Measurements from ENCODE around the gene PGF. TPM values are rescaled to one million over a fixed set of nuclear protein-coding genes. Genes with fewer than 3 reads are reported as not detected.

The PGF gene
- total and polyA plus RNA-seq, 4 donors = 0.61 to 4.5 (median 1.8) TPM

- 44% methylated on average over 6 of the region's 6 CpGs for WGBS
- H3K9me3 ChIP-seq (ENCODE audit: control insufficient read depth in 4 of 4, low read length in 3 of 4) = no peaks in the 10 kb centered on the region
- peaks cover 0 to 10% (median 3%) of the 10 kb centered on the region in 4 donors for H3K4me1 ChIP-seq (ENCODE audit: control insufficient read depth in 4 of 4, insufficient read depth in 4 of 4, low read length in 3 of 4)
- H3K9ac ChIP-seq (ENCODE audit: low read depth in 1 of 2, low read length in 2 of 2) = no peak overlapping the region
- H3K27ac ChIP-seq (ENCODE audit: low read depth in 1 of 2, low read length in 2 of 2) = no peak overlapping the region
- DNase-seq (ENCODE audit: low spot score) = no peak
- TF ChIP-seq MAX (IDR thresholded peaks at IDR 0.05) = no peak
- no peak for TF ChIP-seq ATF3 (IDR thresholded peaks at IDR 0.05)
- TF ChIP-seq EGR1 (IDR thresholded peaks at IDR 0.05; ENCODE audit: low read depth in 2 of 2) = no peak
- no peak for TF ChIP-seq TAF1 (conservative IDR thresholded peaks at IDR 0.05)
- TF ChIP-seq NR2F2 (IDR thresholded peaks at IDR 0.05) = no peak
- TF ChIP-seq JUND (IDR thresholded peaks at IDR 0.05) = no peak
- no peak for TF ChIP-seq GABPA (IDR thresholded peaks at IDR 0.05 in 1 of 2, conservative IDR thresholded peaks at IDR 0.05 in 1 of 2)
- TF ChIP-seq ZBTB33 (IDR thresholded peaks at IDR 0.05) = no peak
- no peak for TF ChIP-seq FOXA2 (IDR thresholded peaks at IDR 0.05)
- no peak for TF ChIP-seq RXRA (IDR thresholded peaks at IDR 0.05)
- TF ChIP-seq HNF4G (IDR thresholded peaks at IDR 0.05) = no peak
- no peak for TF ChIP-seq RAD21 (IDR thresholded peaks at IDR 0.05)
- peaks cover 0 to 2% (median 0%) of the 10 kb centered on the region in 4 donors for H3K27me3 ChIP-seq (ENCODE audit: control insufficient read depth in 4 of 4, insufficient read depth in 4 of 4, low read length in 3 of 4)
- H3K36me3 ChIP-seq (ENCODE audit: control insufficient read depth in 4 of 4, insufficient read depth in 3 of 4, low read depth in 1 of 4, low read length in 3 of 4) = no peaks in the 10 kb centered on the region
- no peak overlapping the region for H3K4me3 ChIP-seq (ENCODE audit: low read depth in 1 of 3, low read length in 3 of 3)
Observed at GRCh38 chr14:74927225-74927624, 28.2 kb downstream of the PGF start.

GRCh38 chr14:74924061-74924460, 31.3 kb downstream of the PGF start:
- Histone ChIP-seq H3K27me3 (ENCODE audit: control insufficient read depth in 4 of 4, insufficient read depth in 4 of 4, low read length in 3 of 4) (peaks cover 0 to 2% (median 0%) of the 10 kb centered on the region in 4 donors), H3K36me3 (ENCODE audit: control insufficient read depth in 4 of 4, insufficient read depth in 3 of 4, low read depth in 1 of 4, low read length in 3 of 4) (no peaks in the 10 kb centered on the region), H3K4me3 (ENCODE audit: low read depth in 1 of 3, low read length in 3 of 3) (no peak overlapping the region), H3K9ac (ENCODE audit: low read depth in 1 of 2, low read length in 2 of 2) (no peak overlapping the region), H3K27ac (ENCODE audit: low read depth in 1 of 2, low read length in 2 of 2) (no peak overlapping the region), H3K9me3 (ENCODE audit: control insufficient read depth in 4 of 4, low read length in 3 of 4) (no peaks in the 10 kb centered on the region), H3K4me1 (ENCODE audit: control insufficient read depth in 4 of 4, insufficient read depth in 4 of 4, low read length in 3 of 4) (peaks cover 0 to 11% (median 3%) of the 10 kb centered on the region in 4 donors)
- WGBS = 91% methylated on average over 11 of the region's 11 CpGs
- no peak for TF ChIP-seq RAD21 (IDR thresholded peaks at IDR 0.05)
- TF ChIP-seq GABPA (IDR thresholded peaks at IDR 0.05 in 1 of 2, conservative IDR thresholded peaks at IDR 0.05 in 1 of 2) = no peak
- TF ChIP-seq HNF4A (conservative IDR thresholded peaks at IDR 0.05) = no peak
- TF ChIP-seq YY1 (IDR thresholded peaks at IDR 0.05) = no peak
- TF ChIP-seq SP1 (IDR thresholded peaks at IDR 0.05) = no peak
- TF ChIP-seq JUND (IDR thresholded peaks at IDR 0.05) = no peak
- no peak for TF ChIP-seq FOXA2 (IDR thresholded peaks at IDR 0.05)
- no peak for TF ChIP-seq RXRA (IDR thresholded peaks at IDR 0.05)
- no peak for TF ChIP-seq TAF1 (conservative IDR thresholded peaks at IDR 0.05)
- TF ChIP-seq FOXA1 (IDR thresholded peaks at IDR 0.05) = no peak
- TF ChIP-seq ATF3 (IDR thresholded peaks at IDR 0.05) = no peak
- TF ChIP-seq ZBTB33 (IDR thresholded peaks at IDR 0.05) = no peak
- TF ChIP-seq CTCF (IDR thresholded peaks at IDR 0.05; ENCODE audit: low read depth, low read length, missing input control) = no peak
- no peak for TF ChIP-seq EGR1 (IDR thresholded peaks at IDR 0.05; ENCODE audit: low read depth in 2 of 2)
- TF ChIP-seq NR2F2 (IDR thresholded peaks at IDR 0.05) = no peak
- TF ChIP-seq HNF4G (IDR thresholded peaks at IDR 0.05) = no peak
- no peak for TF ChIP-seq REST (IDR thresholded peaks at IDR 0.05)
- no peak for TF ChIP-seq MAX (IDR thresholded peaks at IDR 0.05)
- no peak for DNase-seq (ENCODE audit: low spot score)

Measured in liver (tissue), 9 donors.